Smooth muscle cell (in vitro differentiated cells): ENCODE results near the gene PRICKLE4. TPM values are rescaled to one million over a fixed set of nuclear protein-coding genes. Genes with fewer than 3 reads are reported as not detected.

Source experiments
- DNase-seq: peaks from one replicate; lab custom pipeline; 2025; ENCODE audit not compliant: unreplicated experiment; lab: John Stamatoyannopoulos, UW
- H2AFZ ChIP-seq: fragments of 200-600 bp; sonication (generic); 2 replicates; pipeline ENCODE4 v1.6.0; 2016; ENCODE audit warnings: antibody characterized with exemption, low read depth, mild to moderate bottlenecking
- H3F3A ChIP-seq: fragments of 200-600 bp; sonication (generic); 2 replicates; pipeline ENCODE4 v1.6.0; 2017; ENCODE audit warnings: antibody characterized with exemption, low read depth
- H3K27ac ChIP-seq: fragments of 200-600 bp; sonication (generic); 2 replicates; pipeline ENCODE4 v1.5.1; 2016; ENCODE audit warnings: low read depth, mild to moderate bottlenecking
- H3K27me3 ChIP-seq: fragments of 200-600 bp; sonication (generic); 2 replicates; pipeline ENCODE4 v1.6.1; 2016; ENCODE audit warnings: low read depth, mild to moderate bottlenecking
- H3K36me3 ChIP-seq: fragments of 200-600 bp; sonication (generic); 2 replicates; pipeline ENCODE4 v1.5.1; 2016; ENCODE audit warnings: low read depth
- H3K4me1 ChIP-seq: fragments of 200-600 bp; sonication (generic); 2 replicates; pipeline ENCODE4 v1.5.1; 2016; ENCODE audit warnings: low read depth
- H3K4me2 ChIP-seq: fragments of 200-600 bp; sonication (generic); 2 replicates; pipeline ENCODE4 v1.6.0; 2016; ENCODE audit warnings: mild to moderate bottlenecking
- H3K4me3 ChIP-seq: fragments of 200-600 bp; sonication (generic); 2 replicates; pipeline ENCODE4 v1.5.1; 2016; ENCODE audit warnings: mild to moderate bottlenecking
- H3K79me2 ChIP-seq: fragments of 200-600 bp; sonication (generic); 2 replicates; pipeline ENCODE4 v1.6.0; 2016; ENCODE audit warnings: low read depth, mild to moderate bottlenecking
- H3K9ac ChIP-seq: fragments of 200-600 bp; sonication (generic); 2 replicates; pipeline ENCODE4 v1.6.0; 2016; ENCODE audit warnings: low read depth
- H3K9me3 ChIP-seq: fragments of 200-600 bp; sonication (generic); replicated peaks from 2 replicates; pipeline ENCODE4 v1.5.1; 2016; ENCODE audit warnings: low read depth
- H4K20me1 ChIP-seq: fragments of 200-600 bp; sonication (generic); 2 replicates; pipeline ENCODE4 v1.6.0; 2016; ENCODE audit warnings: low read depth
- CTCF ChIP-seq: fragments of 200-600 bp; sonication (generic); IDR thresholded peaks from 2 replicates; pipeline ENCODE4 v1.5.1; 2017; ENCODE audit warnings: borderline replicate concordance, mild to moderate bottlenecking, antibody characterized with exemption; ENCODE audit not compliant: insufficient read depth, poor library complexity, severe bottlenecking
- WGBS: methylation state at CpG from one replicate; pipeline ENCODE4 v1.1.7; 2016; ENCODE audit warnings: low lambda C conversion rate; 5-methylcytosine and 5-hydroxymethylcytosine counted together
- polyA plus RNA-seq: library from polyadenylated mRNA; unstranded; fragments of >200 nt; fragmentation: Nextera tagmentation; extraction: Ambion mirVana; gene quantifications from 2 replicates; pipeline ENCODE4 v1.2.1, GENCODE V29; 2016
- total RNA-seq: library from RNA; depleted of rRNA; stranded (reverse); fragments of >200 nt; gene quantifications from 2 replicates; pipeline ENCODE4 v1.2.3, GENCODE V29; 2014

Gene PRICKLE4
- total and polyA plus RNA-seq, 2 experiments from 2014 or later: 2.0 TPM; not detected in 1

- H4K20me1 ChIP-seq: no peaks in the 10 kb centered on the region
- no peak for DNase-seq
- H3K36me3 ChIP-seq: no peaks in the 10 kb centered on the region
- no peaks in the 10 kb centered on the region for H3F3A ChIP-seq
- 91% methylated on average over 7 of the region's 7 CpGs for WGBS
- no peak overlapping the region for H3K9ac ChIP-seq
- no peak overlapping the region for H3K4me3 ChIP-seq
- TF ChIP-seq CTCF: no peak
- H3K27ac ChIP-seq: no peak overlapping the region
- H2AFZ ChIP-seq: no peak overlapping the region
- H3K4me2 ChIP-seq: no peak overlapping the region
- no peaks in the 10 kb centered on the region for H3K79me2 ChIP-seq
- no peaks in the 10 kb centered on the region for H3K9me3 ChIP-seq
- no peaks in the 10 kb centered on the region for H3K4me1 ChIP-seq
- H3K27me3 ChIP-seq: no peaks in the 10 kb centered on the region
Measured at GRCh38 chr6:41744236-41744787, 36.3 kb upstream of the PRICKLE4 start.

- no peak overlapping the region for H2AFZ ChIP-seq
- H3K9ac ChIP-seq: no peak overlapping the region
- no peaks in the 10 kb centered on the region for H4K20me1 ChIP-seq
- no peaks in the 10 kb centered on the region for H3K27me3 ChIP-seq
- 95% methylated on average over 10 of the region's 10 CpGs for WGBS
- no peak overlapping the region for H3K4me3 ChIP-seq
- H3K4me2 ChIP-seq: no peak overlapping the region
- no peaks in the 10 kb centered on the region for H3F3A ChIP-seq
- no peak overlapping the region for H3K27ac ChIP-seq
- no peaks in the 10 kb centered on the region for H3K79me2 ChIP-seq
- no peak for TF ChIP-seq CTCF
- no peaks in the 10 kb centered on the region for H3K9me3 ChIP-seq
- DNase-seq: no peak
- no peaks in the 10 kb centered on the region for H3K36me3 ChIP-seq
- H3K4me1 ChIP-seq: no peaks in the 10 kb centered on the region
Measured at GRCh38 chr6:41746107-41746506, 34.5 kb upstream of the PRICKLE4 start.

GRCh38 chr6:41747256-41748101 lies 33.1 kb upstream of the PRICKLE4 start, which contains the start of gene PGC:
TSS of gene PGC (minus strand) at chr6:41747397. CDS start at chr6:41747334, 63 bp downstream.
- no peaks in the 10 kb centered on the region for H3K36me3 ChIP-seq
- H3K27me3 ChIP-seq: no peaks in the 10 kb centered on the region
- no peak within 1 kb of the TSS for H3K9ac ChIP-seq
- no peaks in the 10 kb centered on the region for H3K79me2 ChIP-seq
- H2AFZ ChIP-seq: no peak within 1 kb of the TSS
- no peaks in the 10 kb centered on the region for H3F3A ChIP-seq
- 84% methylated on average over 15 of the region's 15 CpGs for WGBS
- no peak within 1 kb of the TSS for H3K4me3 ChIP-seq
- TF ChIP-seq CTCF: no peak
- H3K4me1 ChIP-seq: no peaks in the 10 kb centered on the region
- no peaks in the 10 kb centered on the region for H4K20me1 ChIP-seq
- H3K9me3 ChIP-seq: no peaks in the 10 kb centered on the region
- no peak within 1 kb of the TSS for H3K4me2 ChIP-seq
- no peak within 1 kb of the TSS for H3K27ac ChIP-seq
- no peak for DNase-seq
